H1 (cell line): ENCODE data around the gene SLIT3. TPM values are rescaled to one million over a fixed set of nuclear protein-coding genes. Genes with fewer than 3 reads are reported as not detected.
A peak's percentile ranks its signal among the peaks of the same experiment; 100 is the strongest.

ENCODE experiments used
- CTCF ChIA-PET: fragments of 300-600 bp; sonication (Branson Sonifier 250); formaldehyde crosslinking; loops from one replicate; lab custom pipeline; 2021; ENCODE audit not compliant: partially characterized antibody; lab: Charles Lee
- POLR2A ChIA-PET: fragments of 300-600 bp; sonication (Branson Sonifier 250); formaldehyde crosslinking; loops from one replicate; lab custom pipeline; 2021; ENCODE audit warnings: inconsistent platforms; ENCODE audit not compliant: partially characterized antibody; lab: Charles Lee
- DNase-seq, 2 experiments: peaks; one replicate each; pipeline versions ENCODE4 v3.0.0 to v3.0.0-alpha.2; 2010 to 2022; ENCODE audit warnings: low spot score in 2 of 2, low read depth in 1 of 2, mixed read lengths in 1 of 2
- FAIRE-seq: peaks from 2 replicates; lab custom pipeline; 2011; peaks lifted over from hg19 to GRCh38; lab: Jason Lieb, UNC
- H2AFZ ChIP-seq: 2 replicates; pipeline ENCODE4 v1.8.1; 2012; ENCODE audit warnings: low read length, inconsistent platforms
- H2AK5ac ChIP-seq: 2 replicates; pipeline ENCODE4 v1.6.1; 2013; ENCODE audit warnings: low read depth, low read length
- H2BK120ac ChIP-seq: replicated peaks from 2 replicates; pipeline ENCODE3; 2013; ENCODE audit warnings: low read depth, low read length, inconsistent platforms
- H2BK12ac ChIP-seq: 2 replicates; pipeline ENCODE4 v1.6.1; 2013; ENCODE audit warnings: low read depth, low read length
- H2BK15ac ChIP-seq: 2 replicates; pipeline ENCODE4 v1.6.1; 2013; ENCODE audit warnings: low read length
- H2BK20ac ChIP-seq: 2 replicates; pipeline ENCODE4 v1.6.1; 2013; ENCODE audit warnings: low read length
- H2BK5ac ChIP-seq: 2 replicates; pipeline ENCODE4 v1.6.1; 2013; ENCODE audit warnings: low read depth, low read length
- H3K14ac ChIP-seq: 2 replicates; pipeline ENCODE4 v1.6.1; 2013; ENCODE audit warnings: inconsistent platforms; ENCODE audit not compliant: insufficient read length
- H3K18ac ChIP-seq: 2 replicates; pipeline ENCODE4 v1.6.1; 2013; ENCODE audit warnings: low read length; ENCODE audit errors: extremely low read depth
- H3K23ac ChIP-seq: 2 replicates; pipeline ENCODE4 v1.6.1; 2013; ENCODE audit warnings: inconsistent platforms; ENCODE audit not compliant: insufficient read length
- H3K23me2 ChIP-seq: 2 replicates; pipeline ENCODE4 v1.6.1; 2013; ENCODE audit warnings: low read depth, low read length
- H3K27ac ChIP-seq: 2 replicates; pipeline ENCODE4 v1.6.1; 2011; ENCODE audit warnings: low read depth, low read length, inconsistent platforms
- H3K27me3 ChIP-seq, 4 experiments: replicated peaks in 1 of 4; 1 replicate in 1 of 4; 2 replicates in 3 of 4; pipeline versions ENCODE4 v1.6.1 to v1.8.1; 2011 to 2013; ENCODE audit warnings: low read length in 3 of 4, mild to moderate bottlenecking in 3 of 4, inconsistent platforms in 2 of 4, mixed read lengths in 2 of 4, moderate library complexity in 1 of 4; ENCODE audit not compliant: control insufficient read depth in 3 of 4, insufficient read depth in 3 of 4; ENCODE audit errors: extremely low read depth in 1 of 4
- H3K36me3 ChIP-seq, 4 experiments: 2 replicates each; pipeline versions ENCODE4 v1.6.1 to v1.8.1; 2011 to 2013; ENCODE audit warnings: mild to moderate bottlenecking in 4 of 4, low read length in 3 of 4, moderate library complexity in 2 of 4, control low read depth in 1 of 4, inconsistent platforms in 1 of 4; ENCODE audit not compliant: insufficient read depth in 4 of 4, control insufficient read depth in 2 of 4
- H3K4ac ChIP-seq: replicated peaks from 2 replicates; pipeline ENCODE3; 2013; ENCODE audit warnings: low read length, low read depth, mixed read lengths, inconsistent platforms; ENCODE audit not compliant: insufficient read length
- H3K4me1 ChIP-seq, 4 experiments: replicated peaks in 1 of 4; 1 replicate in 1 of 4; 2 replicates in 3 of 4; pipeline versions ENCODE4 v1.6.1 to v1.8.1; 2011 to 2013; ENCODE audit warnings: low read length in 3 of 4, inconsistent platforms in 2 of 4, mixed read lengths in 1 of 4; ENCODE audit not compliant: insufficient read depth in 4 of 4, control insufficient read depth in 3 of 4
- H3K4me2 ChIP-seq, 2 experiments: 2 replicates each; pipeline versions ENCODE4 v1.6.1 to v1.8.1; 2011 to 2013; ENCODE audit warnings: low read depth in 2 of 2, low read length in 2 of 2, control low read depth in 1 of 2, inconsistent platforms in 1 of 2, mild to moderate bottlenecking in 1 of 2; ENCODE audit not compliant: insufficient read depth in 1 of 2
- H3K4me3 ChIP-seq, 4 experiments: fragments of 200-600, 300-600 bp in 1 of 4; sonication (generic), shearing (Covaris generic), sonication (Bioruptor Twin) in 1 of 4; 2 replicates each; pipeline versions ENCODE4 v1.5.1 to v1.8.1; 2011 to 2016; ENCODE audit warnings: low read length in 4 of 4, low read depth in 3 of 4, control low read depth in 2 of 4, inconsistent platforms in 2 of 4, mild to moderate bottlenecking in 2 of 4, mixed read lengths in 1 of 4, moderate library complexity in 1 of 4; ENCODE audit not compliant: insufficient read depth in 2 of 4; ENCODE audit errors: extremely low read depth in 1 of 4
- H3K56ac ChIP-seq: replicated peaks from 2 replicates; pipeline ENCODE3; 2013; ENCODE audit warnings: low read depth, mild to moderate bottlenecking, mixed read lengths, low read length, inconsistent platforms; ENCODE audit not compliant: insufficient read length
- H3K79me1 ChIP-seq: 2 replicates; pipeline ENCODE4 v1.6.1; 2013; ENCODE audit warnings: low read depth, low read length, control low read depth
- H3K79me2 ChIP-seq, 2 experiments: 2 replicates each; pipeline versions ENCODE4 v1.6.1 to v1.8.1; 2012 to 2013; ENCODE audit warnings: low read length in 2 of 2, mild to moderate bottlenecking in 2 of 2, inconsistent platforms in 1 of 2; ENCODE audit not compliant: insufficient read depth in 2 of 2, control insufficient read depth in 1 of 2
- H3K9ac ChIP-seq, 4 experiments: replicated peaks in 1 of 4; 1 replicate in 1 of 4; 2 replicates in 3 of 4; pipeline versions ENCODE4 v1.6.1 to v1.8.1; 2011 to 2013; ENCODE audit warnings: low read depth in 3 of 4, low read length in 3 of 4, control low read depth in 2 of 4, mild to moderate bottlenecking in 2 of 4, moderate library complexity in 2 of 4, inconsistent platforms in 1 of 4; ENCODE audit errors: extremely low read depth in 1 of 4
- H3K9me3 ChIP-seq, 2 experiments: 2 replicates each; pipeline versions ENCODE4 v1.6.1 to v1.8.1; 2012 to 2013; ENCODE audit warnings: mild to moderate bottlenecking in 2 of 2, moderate library complexity in 2 of 2, control low read depth in 1 of 2, inconsistent platforms in 1 of 2, low read depth in 1 of 2, low read length in 1 of 2, mixed read lengths in 1 of 2; ENCODE audit not compliant: insufficient read depth in 2 of 2
- H4K20me1 ChIP-seq, 2 experiments: replicated peaks in 1 of 2; 2 replicates each; pipeline versions ENCODE3 to v1.8.1; 2011 to 2013; ENCODE audit warnings: inconsistent platforms in 2 of 2, low read length in 2 of 2, mild to moderate bottlenecking in 1 of 2; ENCODE audit not compliant: insufficient read depth in 2 of 2, control insufficient read depth in 1 of 2
- H4K5ac ChIP-seq: 2 replicates; pipeline ENCODE4 v1.6.1; 2013; ENCODE audit warnings: low read length, low read depth, mixed read lengths, inconsistent platforms; ENCODE audit not compliant: insufficient read length
- H4K8ac ChIP-seq: 2 replicates; pipeline ENCODE4 v1.8.0; 2013; ENCODE audit warnings: mild to moderate bottlenecking, moderate library complexity, low read length, inconsistent platforms; ENCODE audit not compliant: insufficient read depth; ENCODE audit errors: extremely low read depth
- H4K91ac ChIP-seq: replicated peaks from 2 replicates; pipeline ENCODE3; 2013; ENCODE audit warnings: low read length, mixed read lengths, inconsistent platforms; ENCODE audit not compliant: insufficient read length
- BCL11A ChIP-seq, 2 experiments: IDR thresholded peaks; one replicate each; pipeline ENCODE4 v1.6.1; 2011; ENCODE audit warnings: low read depth in 2 of 2, low read length in 2 of 2, mild to moderate bottlenecking in 2 of 2
- RAD21 ChIP-seq, 2 experiments: IDR thresholded peaks in 1 of 2; conservative IDR thresholded peaks in 1 of 2; 2 replicates each; pipeline ENCODE4 v1.6.1; 2011; ENCODE audit warnings: low read depth in 2 of 2, low read length in 2 of 2, improper control_type of control experiment in 1 of 2, inconsistent platforms in 1 of 2, mild to moderate bottlenecking in 1 of 2, moderate library complexity in 1 of 2
- WGBS, 2 experiments: shearing (Covaris generic) in 1 of 2; methylation state at CpG; one replicate each; pipeline versions ENCODE4 v1.1.6 to v1.1.7; 2013 to 2015; ENCODE audit warnings: low lambda C conversion rate in 2 of 2, mixed read lengths in 2 of 2, inconsistent platforms in 1 of 2, low coverage in 1 of 2, missing lambda C conversion rate in 1 of 2; ENCODE audit not compliant: insufficient replicate concordance in 2 of 2, insufficient coverage in 1 of 2, insufficient read length in 1 of 2; ENCODE audit errors: extremely low coverage in 1 of 2, missing lambda C conversion rate in 1 of 2; 5-methylcytosine and 5-hydroxymethylcytosine counted together
- polyA plus RNA-seq, 7 experiments: library from polyadenylated mRNA; depleted of rRNA in 3 of 7; stranded (reverse) in 5 of 7; unstranded in 2 of 7; fragments of >200 nt in 5 of 7; fragments of 200-250 nt in 2 of 7; gene quantifications; 1 replicate in 5 of 7; 2 replicates in 1 of 7; 4 replicates in 1 of 7; pipeline versions ENCODE4 v1.2.1 to v1.2.3, GENCODE V29; 2011 to 2013; ENCODE audit warnings: missing spikeins in 2 of 7, mixed read lengths in 2 of 7
- total RNA-seq: library from RNA; stranded (reverse); fragmentation: NEBNext Ultra II Directional; extraction: Animal tissue kit (Norgen Biotek cat#: 25700); gene quantifications from 2 replicates; pipeline ENCODE4 v1.2.1, GENCODE V29; 2021
- TF ChIP-seq, protein P1 (sequence below), 3 experiments: IDR thresholded peaks; 1 replicate in 2 of 3; 2 replicates in 1 of 3; pipeline versions ENCODE4 v1.5.1 to v1.6.1; 2011; ENCODE audit warnings: low read length in 3 of 3, mild to moderate bottlenecking in 3 of 3, inconsistent platforms in 2 of 3, low read depth in 1 of 3, moderate library complexity in 1 of 3; ENCODE audit not compliant: insufficient read depth in 1 of 3; ENCODE audit errors: control extremely low read depth in 1 of 3

The SLIT3 gene
- total and polyA plus RNA-seq, 2 of the 8 experiments (the other 6 are each of a cell fraction or from before 2014, with no cell fraction given): 1.1 to 1.2 TPM

DNA sequence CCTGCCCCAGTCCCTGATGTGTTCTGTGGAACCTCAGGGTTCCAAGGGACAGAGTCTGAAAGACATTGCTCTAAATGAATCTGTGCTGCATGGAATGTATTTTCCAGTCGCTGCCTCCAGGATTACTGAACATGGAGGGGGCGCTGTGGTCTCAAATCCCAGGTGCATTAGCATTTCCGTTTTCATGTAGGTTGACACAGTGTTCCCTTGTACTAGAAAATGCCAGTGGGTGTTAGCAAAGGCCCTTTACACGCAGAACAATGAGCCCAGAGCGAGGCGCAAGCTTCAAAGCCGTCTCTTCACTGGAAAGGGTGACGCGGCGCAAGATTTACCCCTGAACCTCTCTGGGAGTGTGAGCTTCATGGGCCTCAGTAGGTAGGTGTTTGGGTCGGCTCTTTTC is 308.3 kb downstream of the SLIT3 start:
- no peak overlapping the region for H2AK5ac ChIP-seq
- FAIRE-seq (peak; percentile 63), DNase-seq (peak in 1 of 2 experiments; percentile 49)
- no peak overlapping the region for H4K8ac ChIP-seq
- H3K9ac ChIP-seq: no peak overlapping the region
- H3K4me1 ChIP-seq: peaks cover 0 to 15% (median 5%) of the 10 kb centered on the region in 4 experiments; a peak in 4 of 7 replicates
- H4K91ac ChIP-seq: no peak overlapping the region
- no peak overlapping the region for H3K4me2 ChIP-seq
- H3K79me1 ChIP-seq: no peaks in the 10 kb centered on the region
- 72% methylated on average over 11 of the region's 11 CpGs; no CpG with 5 or more reads in 1 of the 2 experiments for WGBS, 2 experiments
- H3K23ac ChIP-seq: no peak overlapping the region
- H3K23me2 ChIP-seq: no peaks in the 10 kb centered on the region
- no peak overlapping the region for H4K5ac ChIP-seq
- H3K18ac ChIP-seq: no peak overlapping the region
- H2BK20ac ChIP-seq: no peak overlapping the region
- H2AFZ ChIP-seq: no peak overlapping the region
- H3K4me3 ChIP-seq: no peak overlapping the region
- no peaks in the 10 kb centered on the region for H4K20me1 ChIP-seq
- TF ChIP-seq BCL11A (IDR thresholded peaks at IDR 0.05; ENCODE audit: low read depth in 2 of 2, low read length in 2 of 2) (no peak), RAD21 (IDR thresholded peaks at IDR 0.05 in 1 of 2, conservative IDR thresholded peaks at IDR 0.05 in 1 of 2; ENCODE audit: low read depth in 2 of 2, low read length in 2 of 2) (peak; percentile 41 to 52)
- TF ChIP-seq, protein P1, sequence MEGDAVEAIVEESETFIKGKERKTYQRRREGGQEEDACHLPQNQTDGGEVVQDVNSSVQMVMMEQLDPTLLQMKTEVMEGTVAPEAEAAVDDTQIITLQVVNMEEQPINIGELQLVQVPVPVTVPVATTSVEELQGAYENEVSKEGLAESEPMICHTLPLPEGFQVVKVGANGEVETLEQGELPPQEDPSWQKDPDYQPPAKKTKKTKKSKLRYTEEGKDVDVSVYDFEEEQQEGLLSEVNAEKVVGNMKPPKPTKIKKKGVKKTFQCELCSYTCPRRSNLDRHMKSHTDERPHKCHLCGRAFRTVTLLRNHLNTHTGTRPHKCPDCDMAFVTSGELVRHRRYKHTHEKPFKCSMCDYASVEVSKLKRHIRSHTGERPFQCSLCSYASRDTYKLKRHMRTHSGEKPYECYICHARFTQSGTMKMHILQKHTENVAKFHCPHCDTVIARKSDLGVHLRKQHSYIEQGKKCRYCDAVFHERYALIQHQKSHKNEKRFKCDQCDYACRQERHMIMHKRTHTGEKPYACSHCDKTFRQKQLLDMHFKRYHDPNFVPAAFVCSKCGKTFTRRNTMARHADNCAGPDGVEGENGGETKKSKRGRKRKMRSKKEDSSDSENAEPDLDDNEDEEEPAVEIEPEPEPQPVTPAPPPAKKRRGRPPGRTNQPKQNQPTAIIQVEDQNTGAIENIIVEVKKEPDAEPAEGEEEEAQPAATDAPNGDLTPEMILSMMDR (IDR thresholded peaks at IDR 0.05; ENCODE audit: control extremely low read depth in 1 of 3, insufficient read depth in 1 of 3, low read depth in 1 of 3, low read length in 3 of 3): peak; percentile 40 to 60 (median 45)
- no peak overlapping the region for H2BK15ac ChIP-seq
- no peaks in the 10 kb centered on the region for H3K9me3 ChIP-seq
- H3K4ac ChIP-seq: no peak overlapping the region
- no peak overlapping the region for H2BK5ac ChIP-seq
- H3K56ac ChIP-seq: no peak overlapping the region
- H3K27me3 ChIP-seq: no peaks in the 10 kb centered on the region
- H3K27ac ChIP-seq: no peak overlapping the region
- no peak overlapping the region for H3K14ac ChIP-seq
- ChIA-PET POLR2A (no interaction called here), CTCF (interaction anchor here (0.6 to 8.1 kb wide), 20 partner anchors 9 to 588 kb away, joined by 3 to 69 read pairs (median 4); no protein-coding TSS in a partner anchor)
- no peaks in the 10 kb centered on the region for H3K79me2 ChIP-seq
- no peak overlapping the region for H2BK120ac ChIP-seq
- no peak overlapping the region for H2BK12ac ChIP-seq
- H3K36me3 ChIP-seq: no peaks in the 10 kb centered on the region
